ENCODE results near the gene PRR7.
A peak's percentile ranks its signal among the peaks of the same experiment; 100 is the strongest.

Gene PRR7

GRCh38 chr5:177447066-177447610, 524 bp downstream of the PRR7 start (continued):
- TF ChIP-seq ZNF133 (tag by site-specific recombination; IDR thresholded peaks at IDR 0.05) (no peak), KLF1 (tag by site-specific recombination; IDR thresholded peaks at IDR 0.05) (0 out of 2 replicates have a peak, but pooled peaks have one; percentile 14), ZNF692 (tag by site-specific recombination; IDR thresholded peaks at IDR 0.05) (peak; percentile 79), ZNF398 (tag by site-specific recombination; IDR thresholded peaks at IDR 0.05) (peak; percentile 93), SP7 (tag by site-specific recombination; IDR thresholded peaks at IDR 0.05) (no peak), EGR2 (tag by site-specific recombination; IDR thresholded peaks at IDR 0.05; ENCODE audit: low read depth) (peak; percentile 93), PATZ1 (tag by site-specific recombination; IDR thresholded peaks at IDR 0.05) (peak; percentile 87), ZNF623 (tag by site-specific recombination; IDR thresholded peaks at IDR 0.05) (no peak), GLIS2 (tag by site-specific recombination; IDR thresholded peaks at IDR 0.05) (peak; percentile 57; the same call in 1 of the 2 replicates)

- H3K9me3 ChIP-seq (ENCODE audit: control insufficient read depth, insufficient read depth, low read depth, low read length) = no peaks in the 10 kb centered on the region
- H3K27ac ChIP-seq (ENCODE audit: extremely low read depth, low read depth, low read length) = no peak overlapping the region
- ChIA-PET CTCF (interaction anchor here (0.5 to 4.1 kb wide), 6 partner anchors 10 to 75 kb away, joined by 3 to 40 read pairs (median 6); no protein-coding TSS in a partner anchor), POLR2A (interaction anchor here (0.5 to 3.3 kb wide), 11 partner anchors 8 to 148 kb away, joined by 3 to 19 read pairs (median 3); partner anchors contain the start of gene GRK6)
- no peak overlapping the region for H3K4me3 ChIP-seq (ENCODE audit: low read depth, low read length)
- H3K4me1 ChIP-seq (ENCODE audit: control insufficient read depth, insufficient read depth, low read length) = no peaks in the 10 kb centered on the region
- H3K36me3 ChIP-seq (ENCODE audit: control insufficient read depth in 2 of 2, insufficient read depth in 1 of 2, low read length in 2 of 2) = no peaks in the 10 kb centered on the region
- no peak for TF ChIP-seq ZNF18 (tag by site-specific recombination; IDR thresholded peaks at IDR 0.05)
- no peak for TF ChIP-seq ZNF518A (tag by site-specific recombination; conservative IDR thresholded peaks at IDR 0.05; ENCODE audit: low read depth)
- no peak for TF ChIP-seq ZFP37 (tag by site-specific recombination; IDR thresholded peaks at IDR 0.05)
- peak; percentile 89 for TF ChIP-seq ZIC2 (tag by site-specific recombination; IDR thresholded peaks at IDR 0.05)
- TF ChIP-seq ZNF302 (tag by site-specific recombination; IDR thresholded peaks at IDR 0.05; ENCODE audit: low read depth) = no peak
- TF ChIP-seq SP7 (tag by site-specific recombination; IDR thresholded peaks at IDR 0.05) = peak; percentile 23; the same call in 1 of the 2 replicates
- peak; percentile 68 for TF ChIP-seq ZNF449 (tag by site-specific recombination; IDR thresholded peaks at IDR 0.05)
- TF ChIP-seq ZNF274 (IDR thresholded peaks at IDR 0.05; ENCODE audit: low read length) = no peak
- no peak for TF ChIP-seq ZNF274 (tag by site-specific recombination; IDR thresholded peaks at IDR 0.05; ENCODE audit: borderline replicate concordance)
- 0 out of 2 replicates have a peak, but pooled peaks have one; percentile 18 for TF ChIP-seq GLIS1 (tag by site-specific recombination; IDR thresholded peaks at IDR 0.05)
These were observed 1.1 kb downstream of the PRR7 start for GRCh38 chr5:177447611-177448243.
